Measurements from ENCODE around the gene PIGS.
"Not testable (repeated sequence)": the region's sequence is repeated elsewhere in the genome, so short reads cannot be mapped to it uniquely, and the experiment has no call there.

The PIGS gene

DNA sequence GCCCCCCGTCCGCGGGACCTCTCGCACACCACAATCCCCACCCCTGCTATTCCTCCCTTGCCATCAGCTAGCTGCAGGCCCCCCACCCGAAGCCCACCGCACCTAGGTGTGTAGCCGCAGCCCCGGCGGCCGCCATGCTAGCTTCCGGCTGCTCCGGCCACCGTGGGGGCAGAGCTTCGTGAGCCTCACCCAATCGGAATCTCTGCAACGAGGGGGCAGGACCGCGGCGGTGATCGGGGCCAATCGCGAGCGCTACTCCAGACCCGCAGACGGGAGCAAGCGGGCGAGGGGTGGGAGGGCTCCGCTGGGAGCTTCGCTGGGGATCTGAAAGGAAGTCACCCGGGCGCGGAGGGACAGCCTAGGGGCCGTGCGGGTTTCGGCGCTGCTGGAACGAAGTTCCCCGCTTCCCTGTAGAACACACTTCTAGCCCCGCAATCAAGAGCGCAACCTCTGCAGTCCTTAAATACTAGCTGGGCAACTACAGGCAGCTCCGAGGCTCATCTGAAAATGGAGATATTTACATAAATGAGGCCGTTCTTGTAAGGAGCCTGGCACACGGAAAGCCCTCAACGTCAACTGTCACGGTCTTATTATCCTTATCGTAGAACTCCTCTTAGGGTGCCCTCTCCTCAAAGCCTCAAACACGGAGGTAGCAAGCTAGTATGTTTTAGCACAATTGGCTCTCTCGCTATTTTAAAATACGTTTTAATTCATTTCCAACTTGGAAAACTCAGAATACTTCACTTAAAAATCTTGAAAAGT lies at the start of gene PIGS:
TSS of gene PIGS (minus strand) at position 164 of the 762 bp plus-strand sequence. CDS start at position 136, 28 bp downstream.
- H3K4me3 ChIP-seq = peak within 1 kb of the TSS; percentile 96
- H3K4me1 ChIP-seq = peaks cover 10% of the 10 kb centered on the region
- H3K36me3 ChIP-seq (replicated peaks) = peaks cover 17% of the 10 kb centered on the region
- H3K9me3 ChIP-seq = no peaks in the 10 kb centered on the region
- DNase-seq (ENCODE audit: low spot score in 2 of 2) = peak; percentile 91 to 98
- no peaks in the 10 kb centered on the region for H3K27me3 ChIP-seq (ENCODE audit: low read depth)
- in situ Hi-C loops (cut with MboI; ENCODE audit: low sequenced_read_pairs) = loop anchor here (10.0 kb wide), 1 partner anchor 57 kb away; no protein-coding TSS in a partner anchor

DNA sequence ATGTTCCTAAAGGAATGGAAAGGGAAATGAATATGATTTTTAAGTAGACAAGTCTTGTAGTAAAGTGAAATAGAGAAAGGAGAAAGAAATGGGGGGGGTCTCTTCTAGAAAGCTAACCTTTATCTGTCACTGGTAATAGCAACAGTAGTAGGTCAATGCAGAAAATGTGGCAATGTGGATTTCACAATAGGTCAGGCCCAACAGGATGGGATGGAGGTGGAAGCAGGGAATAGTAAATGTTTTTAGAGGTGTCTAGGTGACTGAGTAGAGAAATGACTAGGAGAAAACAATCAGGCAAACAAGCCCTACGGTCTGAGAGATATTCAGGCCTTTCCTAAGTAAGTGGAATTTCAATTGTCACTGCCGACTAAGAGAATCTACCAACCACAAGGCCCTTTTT lies 48.7 kb upstream of the PIGS start:
- DNase-seq (ENCODE audit: low spot score in 2 of 2) = no peak
- Histone ChIP-seq H3K9me3 (no peaks in the 10 kb centered on the region), H3K27me3 (ENCODE audit: low read depth) (no peaks in the 10 kb centered on the region), H3K4me3 (no peak overlapping the region), H3K36me3 (replicated peaks) (peaks cover 99% of the 10 kb centered on the region), H3K4me1 (no peaks in the 10 kb centered on the region)
- in situ Hi-C loops (cut with MboI; ENCODE audit: low sequenced_read_pairs) = no loop called here

DNA sequence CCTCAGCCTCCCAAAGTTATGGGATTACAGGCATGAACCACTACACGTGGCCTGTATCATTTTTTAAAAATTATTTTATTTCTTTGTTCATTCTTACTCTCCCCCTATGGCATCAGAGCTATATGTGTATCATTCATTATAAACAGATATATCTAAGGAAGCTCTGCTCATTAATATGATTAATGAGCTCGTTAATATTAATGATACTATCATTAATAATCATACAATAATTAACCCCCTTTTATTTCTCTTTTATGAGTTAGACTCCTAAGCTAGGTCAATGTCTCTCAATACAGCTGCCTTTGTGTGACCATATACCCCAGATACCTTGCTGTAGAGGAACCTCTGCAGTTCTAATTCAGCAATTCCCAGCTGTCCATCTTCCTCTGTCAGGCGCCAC lies 47.1 kb upstream of the PIGS start:
- Histone ChIP-seq H3K27me3 (ENCODE audit: low read depth) (no peaks in the 10 kb centered on the region), H3K36me3 (replicated peaks) (peaks cover 97% of the 10 kb centered on the region), H3K9me3 (no peaks in the 10 kb centered on the region), H3K4me3 (no peak overlapping the region), H3K4me1 (no peaks in the 10 kb centered on the region)
- in situ Hi-C loops (cut with MboI; ENCODE audit: low sequenced_read_pairs) = no loop called here
- DNase-seq (ENCODE audit: low spot score in 2 of 2) = no peak

DNA sequence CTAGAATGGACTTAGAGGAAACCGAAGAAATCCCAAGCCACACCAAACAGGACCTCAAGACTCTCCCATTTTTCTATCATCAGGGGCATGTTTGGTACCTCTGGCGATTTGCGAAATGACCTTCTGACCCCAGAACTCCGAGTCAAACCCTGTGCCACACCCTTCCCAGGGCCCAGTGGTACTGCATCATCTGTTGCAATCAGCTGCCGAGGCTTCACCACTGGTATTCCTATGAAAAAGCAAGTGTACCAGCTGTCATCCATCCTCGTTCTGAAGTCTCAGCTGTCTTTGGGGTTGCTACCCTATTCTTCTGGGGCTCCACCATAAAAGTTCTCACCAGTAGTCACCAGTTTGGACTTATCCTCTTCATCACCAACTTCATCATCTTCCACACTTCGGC lies 45.0 kb upstream of the PIGS start:
- H3K4me3 ChIP-seq = no peak overlapping the region
- DNase-seq (ENCODE audit: low spot score in 2 of 2) = no peak
- H3K9me3 ChIP-seq = no peaks in the 10 kb centered on the region
- H3K36me3 ChIP-seq (replicated peaks) = peaks cover 84% of the 10 kb centered on the region
- H3K4me1 ChIP-seq = no peaks in the 10 kb centered on the region
- in situ Hi-C loops (cut with MboI; ENCODE audit: low sequenced_read_pairs) = no loop called here
- H3K27me3 ChIP-seq (ENCODE audit: low read depth) = no peaks in the 10 kb centered on the region

DNA sequence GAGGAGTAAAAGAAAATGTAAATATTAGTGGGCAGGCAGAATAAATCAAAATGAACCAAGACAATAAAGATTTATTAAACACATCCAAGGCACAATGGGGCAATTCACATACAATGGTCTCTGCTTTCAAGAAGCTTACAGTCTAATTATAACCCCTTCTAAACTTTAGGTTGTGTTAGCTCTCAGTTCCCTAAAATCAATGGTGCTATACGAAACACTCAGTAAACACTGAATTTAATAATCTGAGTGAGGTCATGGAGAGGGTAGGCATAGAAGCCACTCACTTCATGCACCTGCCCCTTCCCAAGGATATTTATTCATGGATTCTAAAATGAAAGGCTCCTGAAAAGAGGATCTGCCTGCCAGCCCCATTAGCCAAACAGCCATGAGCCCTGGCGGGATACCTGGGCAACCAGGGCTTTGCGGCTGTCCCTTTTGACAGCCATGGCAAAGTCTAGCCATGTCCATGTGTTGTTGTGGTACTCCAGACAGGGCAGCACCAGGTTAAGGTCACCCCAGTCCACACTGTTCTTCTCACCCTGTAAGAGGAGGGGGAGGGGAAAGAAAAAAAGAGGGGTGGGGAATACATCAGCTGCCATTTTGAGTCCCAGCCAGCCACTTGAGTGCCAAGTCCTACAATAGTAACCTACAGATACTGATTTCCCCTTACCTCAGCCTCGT lies 44.1 kb upstream of the PIGS start:
- no peaks in the 10 kb centered on the region for H3K4me1 ChIP-seq
- DNase-seq (ENCODE audit: low spot score in 2 of 2) = no peak
- H3K36me3 ChIP-seq (replicated peaks) = peaks cover 79% of the 10 kb centered on the region
- no peaks in the 10 kb centered on the region for H3K9me3 ChIP-seq
- in situ Hi-C loops (cut with MboI; ENCODE audit: low sequenced_read_pairs) = no loop called here
- H3K4me3 ChIP-seq = no peak overlapping the region
- no peaks in the 10 kb centered on the region for H3K27me3 ChIP-seq (ENCODE audit: low read depth)

GRCh38 chr17:28613931-28614381 lies 42.6 kb upstream of the PIGS start, which contains the start of gene RSKR:
RSKR (minus strand) TSS chr17:28614185; CDS start chr17:28614161, 24 bp downstream.
- peaks cover 65% of the 10 kb centered on the region for H3K36me3 ChIP-seq (replicated peaks)
- H3K9me3 ChIP-seq = no peaks in the 10 kb centered on the region
- H3K4me1 ChIP-seq = no peaks in the 10 kb centered on the region
- no peaks in the 10 kb centered on the region for H3K27me3 ChIP-seq (ENCODE audit: low read depth)
- in situ Hi-C loops (cut with MboI; ENCODE audit: low sequenced_read_pairs) = loop anchor here (5.0 kb wide), 1 partner anchor 117 kb away; no protein-coding TSS in a partner anchor
- no peak for DNase-seq (ENCODE audit: low spot score in 2 of 2)
- H3K4me3 ChIP-seq = no peak within 1 kb of the TSS

GRCh38 chr17:28612936-28613872 lies 41.9 kb upstream of the PIGS start:
- H3K36me3 ChIP-seq (replicated peaks) = peaks cover 57% of the 10 kb centered on the region
- H3K4me1 ChIP-seq = no peaks in the 10 kb centered on the region
- in situ Hi-C loops (cut with MboI; ENCODE audit: low sequenced_read_pairs) = loop anchor here (5.0 kb wide), 1 partner anchor 116 kb away; no protein-coding TSS in a partner anchor
- no peak overlapping the region for H3K4me3 ChIP-seq
- DNase-seq (ENCODE audit: low spot score in 2 of 2) = peak; percentile 43 to 64
- no peaks in the 10 kb centered on the region for H3K27me3 ChIP-seq (ENCODE audit: low read depth)
- no peaks in the 10 kb centered on the region for H3K9me3 ChIP-seq

GRCh38 chr17:28612531-28612930 lies 41.2 kb upstream of the PIGS start:
- DNase-seq (ENCODE audit: low spot score in 2 of 2) = no peak
- peaks cover 54% of the 10 kb centered on the region for H3K36me3 ChIP-seq (replicated peaks)
- no peaks in the 10 kb centered on the region for H3K27me3 ChIP-seq (ENCODE audit: low read depth)
- H3K4me1 ChIP-seq = no peaks in the 10 kb centered on the region
- no peak overlapping the region for H3K4me3 ChIP-seq
- no peaks in the 10 kb centered on the region for H3K9me3 ChIP-seq
- in situ Hi-C loops (cut with MboI; ENCODE audit: low sequenced_read_pairs) = loop anchor here (5.0 kb wide), 1 partner anchor 115 kb away; no protein-coding TSS in a partner anchor

DNA sequence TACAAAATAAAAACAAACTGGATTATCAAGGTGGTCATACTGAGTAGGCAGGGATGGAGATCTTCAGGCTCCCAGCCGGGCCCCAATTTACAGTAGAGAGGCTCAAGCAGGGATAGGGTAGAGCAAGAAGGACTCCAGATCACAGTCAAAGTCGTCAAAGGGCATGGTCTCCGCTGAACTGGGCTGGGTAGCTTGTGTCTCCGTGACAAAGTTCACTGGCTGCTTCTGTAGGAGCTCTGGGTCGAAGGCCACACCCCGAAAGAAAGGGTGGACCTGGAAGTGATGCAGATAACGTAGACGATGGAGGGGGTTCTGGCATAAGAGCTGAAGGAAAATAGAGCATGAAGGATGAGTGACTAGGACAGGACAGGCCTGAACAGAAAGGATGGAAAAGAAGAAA lies 39.1 kb upstream of the PIGS start:
- peaks cover 33% of the 10 kb centered on the region for H3K36me3 ChIP-seq (replicated peaks)
- in situ Hi-C loops (cut with MboI; ENCODE audit: low sequenced_read_pairs) = loop anchor here (5.0 kb wide), 1 partner anchor 113 kb away; no protein-coding TSS in a partner anchor
- DNase-seq (ENCODE audit: low spot score in 2 of 2) = no peak
- no peaks in the 10 kb centered on the region for H3K9me3 ChIP-seq
- no peaks in the 10 kb centered on the region for H3K27me3 ChIP-seq (ENCODE audit: low read depth)
- no peak overlapping the region for H3K4me3 ChIP-seq
- no peaks in the 10 kb centered on the region for H3K4me1 ChIP-seq

- H3K9me3 ChIP-seq; H3K4me1 ChIP-seq; H3K4me3 ChIP-seq; H3K27me3 ChIP-seq (ENCODE audit: low read depth); DNase-seq (ENCODE audit: low spot score in 2 of 2); H3K36me3 ChIP-seq (replicated peaks); in situ Hi-C loops (cut with MboI; ENCODE audit: low sequenced_read_pairs): not testable (repeated sequence)
Measured at GRCh38 chr17:28604031-28604430, 32.7 kb upstream of the PIGS start.

DNA sequence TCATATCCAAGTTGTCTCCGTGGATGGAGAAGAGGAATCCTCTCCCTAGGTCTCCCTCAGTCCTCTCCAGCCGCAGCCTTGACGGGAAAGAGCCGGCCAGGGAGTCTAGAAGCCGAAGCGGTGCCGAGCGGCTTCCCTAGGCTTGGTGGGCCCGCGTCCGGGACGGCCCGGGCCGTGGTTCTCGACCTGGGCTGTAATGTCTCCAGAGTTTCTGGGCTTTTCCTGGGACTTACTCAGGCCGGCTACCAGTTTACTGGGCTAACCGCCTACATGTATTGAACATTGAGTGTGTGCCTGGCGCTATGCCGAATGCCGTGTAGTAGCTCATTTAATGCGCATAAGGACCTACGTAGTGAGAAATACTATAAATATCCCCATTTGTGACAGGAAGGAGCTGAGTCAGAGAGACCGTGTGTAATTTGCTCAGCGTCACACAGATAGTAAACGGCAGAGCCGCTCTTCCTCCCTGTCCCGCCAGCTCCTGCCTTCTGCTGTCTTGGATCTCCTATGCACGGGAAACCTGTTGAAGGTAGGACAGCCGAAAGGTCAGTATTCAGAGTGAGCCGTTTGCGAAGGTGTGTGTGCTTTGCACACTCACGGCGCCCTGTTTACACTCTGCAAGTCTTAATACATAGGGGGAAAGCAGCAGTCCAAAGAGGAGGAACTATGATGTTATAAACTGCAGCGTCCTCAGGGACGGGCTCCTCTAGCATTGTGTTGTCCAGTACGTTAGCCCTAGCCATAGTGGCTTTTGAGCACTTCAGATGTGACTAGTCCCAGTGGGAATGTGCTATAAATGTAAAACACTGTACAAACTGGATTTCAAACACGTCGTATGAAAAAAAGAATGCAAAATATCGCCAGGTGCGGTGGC lies 28.2 kb upstream of the PIGS start:
- Histone ChIP-seq H3K4me1 (peaks cover 7% of the 10 kb centered on the region), H3K9me3 (no peaks in the 10 kb centered on the region), H3K27me3 (ENCODE audit: low read depth) (no peaks in the 10 kb centered on the region), H3K36me3 (replicated peaks) (peaks cover 26% of the 10 kb centered on the region), H3K4me3 (peak overlapping the region; percentile 94)
- in situ Hi-C loops (cut with MboI; ENCODE audit: low sequenced_read_pairs) = no loop called here
- DNase-seq (ENCODE audit: low spot score in 2 of 2) = peak; percentile 52 to 70

- in situ Hi-C loops (cut with MboI; ENCODE audit: low sequenced_read_pairs) = no loop called here
- H3K9me3 ChIP-seq = no peaks in the 10 kb centered on the region
- peaks cover 7% of the 10 kb centered on the region for H3K4me1 ChIP-seq
- peaks cover 31% of the 10 kb centered on the region for H3K36me3 ChIP-seq (replicated peaks)
- peak; percentile 90 to 95 for DNase-seq (ENCODE audit: low spot score in 2 of 2)
- H3K4me3 ChIP-seq = peak within 1 kb of the TSS; percentile 94
- H3K27me3 ChIP-seq (ENCODE audit: low read depth) = no peaks in the 10 kb centered on the region
Measured at GRCh38 chr17:28598799-28599310, 27.5 kb upstream of the PIGS start, which contains the start of gene SPAG5. SPAG5 (minus strand) TSS chr17:28599025; CDS start chr17:28598946, 79 bp downstream.
